H1 (cell line): Measurements from ENCODE around the gene IREB2. TPM values are rescaled to one million over a fixed set of nuclear protein-coding genes. Genes with fewer than 3 reads are reported as not detected.

Experiments used
- CTCF ChIA-PET: fragments of 300-600 bp; sonication (Branson Sonifier 250); formaldehyde crosslinking; loops from one replicate; lab custom pipeline; 2021; ENCODE audit not compliant: partially characterized antibody; lab: Charles Lee
- POLR2A ChIA-PET: fragments of 300-600 bp; sonication (Branson Sonifier 250); formaldehyde crosslinking; loops from one replicate; lab custom pipeline; 2021; ENCODE audit warnings: inconsistent platforms; ENCODE audit not compliant: partially characterized antibody; lab: Charles Lee
- DNase-seq, 2 experiments: peaks; one replicate each; pipeline versions ENCODE4 v3.0.0 to v3.0.0-alpha.2; 2010 to 2022; ENCODE audit warnings: low spot score in 2 of 2, low read depth in 1 of 2, mixed read lengths in 1 of 2
- FAIRE-seq: peaks from 2 replicates; lab custom pipeline; 2011; peaks lifted over from hg19 to GRCh38; lab: Jason Lieb, UNC
- H2AFZ ChIP-seq: 2 replicates; pipeline ENCODE4 v1.8.1; 2012; ENCODE audit warnings: low read length, inconsistent platforms
- H2AK5ac ChIP-seq: 2 replicates; pipeline ENCODE4 v1.6.1; 2013; ENCODE audit warnings: low read depth, low read length
- H2BK120ac ChIP-seq: replicated peaks from 2 replicates; pipeline ENCODE3; 2013; ENCODE audit warnings: low read depth, low read length, inconsistent platforms
- H2BK12ac ChIP-seq: 2 replicates; pipeline ENCODE4 v1.6.1; 2013; ENCODE audit warnings: low read depth, low read length
- H2BK15ac ChIP-seq: 2 replicates; pipeline ENCODE4 v1.6.1; 2013; ENCODE audit warnings: low read length
- H2BK20ac ChIP-seq: 2 replicates; pipeline ENCODE4 v1.6.1; 2013; ENCODE audit warnings: low read length
- H2BK5ac ChIP-seq: 2 replicates; pipeline ENCODE4 v1.6.1; 2013; ENCODE audit warnings: low read depth, low read length
- H3K14ac ChIP-seq: 2 replicates; pipeline ENCODE4 v1.6.1; 2013; ENCODE audit warnings: inconsistent platforms; ENCODE audit not compliant: insufficient read length
- H3K18ac ChIP-seq: 2 replicates; pipeline ENCODE4 v1.6.1; 2013; ENCODE audit warnings: low read length; ENCODE audit errors: extremely low read depth
- H3K23ac ChIP-seq: 2 replicates; pipeline ENCODE4 v1.6.1; 2013; ENCODE audit warnings: inconsistent platforms; ENCODE audit not compliant: insufficient read length
- H3K23me2 ChIP-seq: 2 replicates; pipeline ENCODE4 v1.6.1; 2013; ENCODE audit warnings: low read depth, low read length
- H3K27ac ChIP-seq: 2 replicates; pipeline ENCODE4 v1.6.1; 2011; ENCODE audit warnings: low read depth, low read length, inconsistent platforms
- H3K27me3 ChIP-seq, 4 experiments: replicated peaks in 1 of 4; 1 replicate in 1 of 4; 2 replicates in 3 of 4; pipeline versions ENCODE4 v1.6.1 to v1.8.1; 2011 to 2013; ENCODE audit warnings: low read length in 3 of 4, mild to moderate bottlenecking in 3 of 4, inconsistent platforms in 2 of 4, mixed read lengths in 2 of 4, moderate library complexity in 1 of 4; ENCODE audit not compliant: control insufficient read depth in 3 of 4, insufficient read depth in 3 of 4; ENCODE audit errors: extremely low read depth in 1 of 4
- H3K36me3 ChIP-seq, 4 experiments: 2 replicates each; pipeline versions ENCODE4 v1.6.1 to v1.8.1; 2011 to 2013; ENCODE audit warnings: mild to moderate bottlenecking in 4 of 4, low read length in 3 of 4, moderate library complexity in 2 of 4, control low read depth in 1 of 4, inconsistent platforms in 1 of 4; ENCODE audit not compliant: insufficient read depth in 4 of 4, control insufficient read depth in 2 of 4
- H3K4ac ChIP-seq: replicated peaks from 2 replicates; pipeline ENCODE3; 2013; ENCODE audit warnings: low read length, low read depth, mixed read lengths, inconsistent platforms; ENCODE audit not compliant: insufficient read length
- H3K4me1 ChIP-seq, 4 experiments: replicated peaks in 1 of 4; 1 replicate in 1 of 4; 2 replicates in 3 of 4; pipeline versions ENCODE4 v1.6.1 to v1.8.1; 2011 to 2013; ENCODE audit warnings: low read length in 3 of 4, inconsistent platforms in 2 of 4, mixed read lengths in 1 of 4; ENCODE audit not compliant: insufficient read depth in 4 of 4, control insufficient read depth in 3 of 4
- H3K4me2 ChIP-seq, 2 experiments: 2 replicates each; pipeline versions ENCODE4 v1.6.1 to v1.8.1; 2011 to 2013; ENCODE audit warnings: low read depth in 2 of 2, low read length in 2 of 2, control low read depth in 1 of 2, inconsistent platforms in 1 of 2, mild to moderate bottlenecking in 1 of 2; ENCODE audit not compliant: insufficient read depth in 1 of 2
- H3K4me3 ChIP-seq, 4 experiments: fragments of 200-600, 300-600 bp in 1 of 4; sonication (generic), shearing (Covaris generic), sonication (Bioruptor Twin) in 1 of 4; 2 replicates each; pipeline versions ENCODE4 v1.5.1 to v1.8.1; 2011 to 2016; ENCODE audit warnings: low read length in 4 of 4, low read depth in 3 of 4, control low read depth in 2 of 4, inconsistent platforms in 2 of 4, mild to moderate bottlenecking in 2 of 4, mixed read lengths in 1 of 4, moderate library complexity in 1 of 4; ENCODE audit not compliant: insufficient read depth in 2 of 4; ENCODE audit errors: extremely low read depth in 1 of 4
- H3K56ac ChIP-seq: replicated peaks from 2 replicates; pipeline ENCODE3; 2013; ENCODE audit warnings: low read depth, mild to moderate bottlenecking, mixed read lengths, low read length, inconsistent platforms; ENCODE audit not compliant: insufficient read length
- H3K79me1 ChIP-seq: 2 replicates; pipeline ENCODE4 v1.6.1; 2013; ENCODE audit warnings: low read depth, low read length, control low read depth
- H3K79me2 ChIP-seq, 2 experiments: 2 replicates each; pipeline versions ENCODE4 v1.6.1 to v1.8.1; 2012 to 2013; ENCODE audit warnings: low read length in 2 of 2, mild to moderate bottlenecking in 2 of 2, inconsistent platforms in 1 of 2; ENCODE audit not compliant: insufficient read depth in 2 of 2, control insufficient read depth in 1 of 2
- H3K9ac ChIP-seq, 4 experiments: replicated peaks in 1 of 4; 1 replicate in 1 of 4; 2 replicates in 3 of 4; pipeline versions ENCODE4 v1.6.1 to v1.8.1; 2011 to 2013; ENCODE audit warnings: low read depth in 3 of 4, low read length in 3 of 4, control low read depth in 2 of 4, mild to moderate bottlenecking in 2 of 4, moderate library complexity in 2 of 4, inconsistent platforms in 1 of 4; ENCODE audit errors: extremely low read depth in 1 of 4
- H3K9me3 ChIP-seq, 2 experiments: 2 replicates each; pipeline versions ENCODE4 v1.6.1 to v1.8.1; 2012 to 2013; ENCODE audit warnings: mild to moderate bottlenecking in 2 of 2, moderate library complexity in 2 of 2, control low read depth in 1 of 2, inconsistent platforms in 1 of 2, low read depth in 1 of 2, low read length in 1 of 2, mixed read lengths in 1 of 2; ENCODE audit not compliant: insufficient read depth in 2 of 2
- H4K20me1 ChIP-seq, 2 experiments: replicated peaks in 1 of 2; 2 replicates each; pipeline versions ENCODE3 to v1.8.1; 2011 to 2013; ENCODE audit warnings: inconsistent platforms in 2 of 2, low read length in 2 of 2, mild to moderate bottlenecking in 1 of 2; ENCODE audit not compliant: insufficient read depth in 2 of 2, control insufficient read depth in 1 of 2
- H4K5ac ChIP-seq: 2 replicates; pipeline ENCODE4 v1.6.1; 2013; ENCODE audit warnings: low read length, low read depth, mixed read lengths, inconsistent platforms; ENCODE audit not compliant: insufficient read length
- H4K8ac ChIP-seq: 2 replicates; pipeline ENCODE4 v1.8.0; 2013; ENCODE audit warnings: mild to moderate bottlenecking, moderate library complexity, low read length, inconsistent platforms; ENCODE audit not compliant: insufficient read depth; ENCODE audit errors: extremely low read depth
- H4K91ac ChIP-seq: replicated peaks from 2 replicates; pipeline ENCODE3; 2013; ENCODE audit warnings: low read length, mixed read lengths, inconsistent platforms; ENCODE audit not compliant: insufficient read length
- BACH1 ChIP-seq: IDR thresholded peaks from 2 replicates; pipeline ENCODE4 v1.6.1; 2012; ENCODE audit warnings: low read length, improper control_type of control experiment
- BRCA1 ChIP-seq: IDR thresholded peaks from 2 replicates; pipeline ENCODE4 v1.6.1; 2012; ENCODE audit warnings: low read depth, low read length, improper control_type of control experiment
- CBX5 ChIP-seq: fragments of 300-800, 300-1000 bp; sonication (generic); IDR thresholded peaks from 2 replicates; pipeline ENCODE4 v1.7.1; 2016; ENCODE audit warnings: antibody characterized with exemption, low read length, low read depth
- CHD2 ChIP-seq: IDR thresholded peaks from 2 replicates; pipeline ENCODE4 v1.6.1; 2012; ENCODE audit warnings: low read length, improper control_type of control experiment
- CTBP2 ChIP-seq: IDR thresholded peaks from 2 replicates; pipeline ENCODE4 v1.7.0; 2011; ENCODE audit warnings: borderline replicate concordance, mild to moderate bottlenecking, moderate library complexity, mixed read lengths, low read length; ENCODE audit not compliant: insufficient read depth, insufficient read length
- EGR1 ChIP-seq: IDR thresholded peaks from 2 replicates; pipeline ENCODE4 v1.6.1; 2011; ENCODE audit warnings: low read depth, low read length, borderline replicate concordance
- EZH2 ChIP-seq: fragments of 200-600 bp; sonication (generic); IDR thresholded peaks from 2 replicates; pipeline ENCODE4 v1.7.1; 2012; ENCODE audit warnings: low read depth, mild to moderate bottlenecking, moderate library complexity, low read length, inconsistent platforms; ENCODE audit not compliant: severe bottlenecking
- POLR2A ChIP-seq, 2 experiments: IDR thresholded peaks; 1 replicate in 1 of 2; 2 replicates in 1 of 2; pipeline ENCODE4 v1.6.1; 2011; ENCODE audit warnings: low read depth in 2 of 2, low read length in 2 of 2, mild to moderate bottlenecking in 2 of 2; ENCODE audit errors: control extremely low read depth in 1 of 2
- SIX5 ChIP-seq: IDR thresholded peaks from 2 replicates; pipeline ENCODE4 v1.6.1; 2011; ENCODE audit warnings: mild to moderate bottlenecking, low read depth, low read length
- SRF ChIP-seq: IDR thresholded peaks from 2 replicates; pipeline ENCODE4 v1.6.1; 2011; ENCODE audit warnings: mild to moderate bottlenecking, low read depth, low read length, moderate library complexity
- SUZ12 ChIP-seq: fragments of 200-600 bp; sonication (generic); IDR thresholded peaks from 2 replicates; pipeline ENCODE4 v1.6.1; 2012; ENCODE audit warnings: mild to moderate bottlenecking, inconsistent platforms, low read length, moderate library complexity, mixed read lengths
- WGBS, 2 experiments: shearing (Covaris generic) in 1 of 2; methylation state at CpG; one replicate each; pipeline versions ENCODE4 v1.1.6 to v1.1.7; 2013 to 2015; ENCODE audit warnings: low lambda C conversion rate in 2 of 2, mixed read lengths in 2 of 2, inconsistent platforms in 1 of 2, low coverage in 1 of 2, missing lambda C conversion rate in 1 of 2; ENCODE audit not compliant: insufficient replicate concordance in 2 of 2, insufficient coverage in 1 of 2, insufficient read length in 1 of 2; ENCODE audit errors: extremely low coverage in 1 of 2, missing lambda C conversion rate in 1 of 2; 5-methylcytosine and 5-hydroxymethylcytosine counted together
- polyA plus RNA-seq, 7 experiments: library from polyadenylated mRNA; depleted of rRNA in 3 of 7; stranded (reverse) in 5 of 7; unstranded in 2 of 7; fragments of >200 nt in 5 of 7; fragments of 200-250 nt in 2 of 7; gene quantifications; 1 replicate in 5 of 7; 2 replicates in 1 of 7; 4 replicates in 1 of 7; pipeline versions ENCODE4 v1.2.1 to v1.2.3, GENCODE V29; 2011 to 2013; ENCODE audit warnings: missing spikeins in 2 of 7, mixed read lengths in 2 of 7
- total RNA-seq: library from RNA; stranded (reverse); fragmentation: NEBNext Ultra II Directional; extraction: Animal tissue kit (Norgen Biotek cat#: 25700); gene quantifications from 2 replicates; pipeline ENCODE4 v1.2.1, GENCODE V29; 2021
- TF ChIP-seq, protein P1 (sequence below): IDR thresholded peaks from 2 replicates; pipeline ENCODE4 v1.6.1; 2011; ENCODE audit warnings: low read depth, mild to moderate bottlenecking, low read length; ENCODE audit not compliant: insufficient read depth

The IREB2 gene
- total and polyA plus RNA-seq, 2 of the 8 experiments (the other 6 are each of a cell fraction or from before 2014, with no cell fraction given) = 21.0 to 103 TPM

DNA sequence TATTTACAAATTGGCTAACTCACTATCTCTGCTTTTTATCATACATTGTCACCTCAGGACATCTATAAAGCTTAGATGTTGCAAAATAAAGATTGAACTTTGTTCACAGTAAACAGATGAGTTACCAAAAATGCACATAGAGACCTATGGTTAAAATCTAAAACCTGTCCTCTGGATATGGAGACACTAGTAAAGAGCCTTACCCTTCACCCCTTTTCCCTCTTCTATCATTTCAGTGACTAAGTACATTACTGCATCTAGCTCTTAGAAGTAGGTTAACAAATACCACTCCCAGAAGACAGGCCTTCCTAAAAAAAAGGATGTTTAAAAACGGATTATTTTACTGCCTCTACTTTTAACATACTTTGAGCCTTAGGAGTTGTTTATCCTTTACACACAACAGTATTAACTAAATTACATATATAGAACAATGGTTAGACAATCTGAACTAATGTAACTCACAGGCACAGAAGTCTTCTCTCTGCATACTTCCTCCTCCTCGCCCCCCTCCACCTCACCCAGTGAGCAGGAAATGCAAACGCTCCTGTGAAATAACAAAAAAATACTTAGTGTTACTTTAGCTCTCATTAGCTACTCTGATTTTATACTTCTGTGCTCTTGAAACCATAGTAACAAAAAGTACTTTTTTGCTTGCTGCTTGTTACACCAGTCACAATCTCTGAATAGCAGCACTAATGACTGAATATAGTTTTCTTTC lies 23.3 kb downstream of the IREB2 start:
- no peak overlapping the region for H4K91ac ChIP-seq
- no peak overlapping the region for H2BK120ac ChIP-seq
- H2AK5ac ChIP-seq = no peak overlapping the region
- no peak overlapping the region for H3K14ac ChIP-seq
- H3K4ac ChIP-seq = no peak overlapping the region
- ChIA-PET POLR2A (interaction anchor here (1.0 to 1.8 kb wide), 5 partner anchors 9 to 23 kb away, joined by 3 to 8 read pairs (median 3); partner anchors contain the start of gene IREB2), CTCF (interaction anchor here (0.6 to 1.7 kb wide), 11 partner anchors 10 to 153 kb away, joined by 3 to 5 read pairs (median 3); partner anchors contain the start of gene IREB2)
- no peak overlapping the region for H3K18ac ChIP-seq
- H3K23me2 ChIP-seq = no peaks in the 10 kb centered on the region
- H2BK5ac ChIP-seq = no peak overlapping the region
- peaks cover 8 to 42% (median 25%) of the 10 kb centered on the region in 4 experiments; a peak in 7 of 8 replicates for H3K36me3 ChIP-seq
- WGBS, 2 experiments = 22% methylated on average over 3 of the region's 3 CpGs; no CpG with 5 or more reads in 1 of the 2 experiments
- H2AFZ ChIP-seq = no peak overlapping the region
- no peak overlapping the region for H2BK15ac ChIP-seq
- H3K9me3 ChIP-seq = no peaks in the 10 kb centered on the region
- peaks cover 2 to 6% of the 10 kb centered on the region in 2 experiments for H4K20me1 ChIP-seq
- H3K4me2 ChIP-seq = no peak overlapping the region; a peak in 1 of 4 replicates
- H3K4me1 ChIP-seq = peaks cover 0 to 10% (median under 1%) of the 10 kb centered on the region in 4 experiments; a peak in 1 of 7 replicates
- no peak overlapping the region for H4K5ac ChIP-seq
- H2BK12ac ChIP-seq = no peak overlapping the region
- no peak for DNase-seq
- peaks cover 5 to 65% of the 10 kb centered on the region in 2 experiments for H3K79me2 ChIP-seq
- H3K4me3 ChIP-seq = peak overlapping the region in 2 of 4 experiments; percentile 6 to 8; a peak in 1 of 8 replicates
- H3K56ac ChIP-seq = no peak overlapping the region
- H3K9ac ChIP-seq = no peak overlapping the region
- H3K23ac ChIP-seq = no peak overlapping the region
- FAIRE-seq = no peak
- H4K8ac ChIP-seq = no peak overlapping the region
- H2BK20ac ChIP-seq = no peak overlapping the region
- H3K27ac ChIP-seq = 0 out of 2 replicates have a peak overlapping the region, but pooled peaks have one; percentile 11
- H3K79me1 ChIP-seq = 0 out of 2 replicates have a peak, but pooled peaks cover 3% of the 10 kb centered on the region
- no peaks in the 10 kb centered on the region for H3K27me3 ChIP-seq
- TF ChIP-seq, protein P1, sequence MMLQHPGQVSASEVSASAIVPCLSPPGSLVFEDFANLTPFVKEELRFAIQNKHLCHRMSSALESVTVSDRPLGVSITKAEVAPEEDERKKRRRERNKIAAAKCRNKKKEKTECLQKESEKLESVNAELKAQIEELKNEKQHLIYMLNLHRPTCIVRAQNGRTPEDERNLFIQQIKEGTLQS = no peak
- TF ChIP-seq BRCA1 (no peak), SRF (no peak), CHD2 (no peak), EGR1 (no peak), CBX5 (no peak), POLR2A (IDR thresholded peaks at IDR 0.05; ENCODE audit: control extremely low read depth in 1 of 2, low read depth in 2 of 2, low read length in 2 of 2) (no peak), SUZ12 (no peak), BACH1 (no peak), SIX5 (no peak), CTBP2 (no peak), EZH2 (no peak)
